GM18508 (cell line): Measurements from ENCODE around the gene CDK5RAP3.
A peak's percentile ranks its signal among the peaks of the same experiment; 100 is the strongest.
"Not testable (repeated sequence)": the region's sequence is repeated elsewhere in the genome, so short reads cannot be mapped to it uniquely, and the experiment has no call there.

Experiments
- ATAC-seq: cut with Tn5 transposase; IDR thresholded peaks from one replicate; pipeline ENCODE4 v1.9.1; 2021; ENCODE audit warnings: moderate number of reproducible peaks; ENCODE audit not compliant: insufficient read depth, unreplicated experiment

CDK5RAP3 gene

DNA sequence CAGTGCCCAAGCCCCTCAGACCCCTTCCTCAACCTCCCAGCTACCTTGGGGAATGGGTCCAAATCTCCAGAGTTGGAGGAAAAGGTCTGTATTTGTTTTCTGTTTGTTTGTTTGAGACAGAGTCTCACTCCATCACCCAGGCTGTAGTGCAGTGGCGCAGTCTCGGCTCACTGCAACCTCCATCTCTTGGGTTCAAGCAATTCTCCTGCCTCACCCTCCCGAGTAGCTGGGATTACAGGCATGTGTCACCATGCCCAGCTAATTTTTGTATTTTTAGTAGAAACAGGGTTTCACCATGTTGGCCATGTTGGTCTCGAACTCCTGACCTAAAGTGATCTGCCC is 46.9 kb downstream of the CDK5RAP3 start:
- not testable (repeated sequence) for ATAC-seq

DNA sequence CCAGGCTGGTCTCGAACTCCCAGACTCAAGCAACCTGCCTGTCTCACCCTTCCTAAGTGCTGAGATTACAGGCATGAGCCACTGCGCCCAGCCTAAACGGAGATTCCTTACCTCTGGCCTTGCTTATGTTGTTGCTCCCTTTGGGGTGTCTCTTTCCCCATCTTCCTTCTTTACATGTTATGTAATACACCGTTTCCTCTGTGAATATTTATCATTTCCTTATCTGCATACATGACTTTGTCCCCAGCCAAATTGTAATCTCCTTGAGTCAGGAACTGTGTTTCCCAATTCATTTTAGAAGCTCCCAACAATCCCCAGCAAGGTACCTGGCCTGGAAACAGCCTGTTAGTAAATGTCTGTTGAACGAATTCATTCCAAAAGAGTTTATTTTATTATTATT is 51.0 kb downstream of the CDK5RAP3 start:
- ATAC-seq = no peak

DNA sequence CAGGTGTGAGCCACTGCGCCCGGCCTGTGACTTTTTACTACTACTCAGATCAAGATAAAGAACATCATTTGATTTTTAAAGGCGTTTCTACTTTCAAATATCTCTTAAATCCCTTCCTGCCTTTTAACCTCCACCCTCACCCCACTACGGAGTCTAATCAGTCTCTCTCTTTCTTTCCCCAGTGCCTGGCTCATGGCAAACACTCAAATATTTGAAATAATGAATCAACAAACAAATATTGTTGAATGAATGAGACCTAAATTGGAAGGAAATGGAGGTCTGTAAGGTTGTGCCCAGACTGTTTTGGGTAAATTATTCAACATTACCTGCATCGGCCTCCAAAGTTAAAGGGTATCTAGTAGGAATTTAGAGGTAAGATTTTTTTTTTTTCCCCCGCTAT is 52.0 kb downstream of the CDK5RAP3 start:
- no peak for ATAC-seq

DNA sequence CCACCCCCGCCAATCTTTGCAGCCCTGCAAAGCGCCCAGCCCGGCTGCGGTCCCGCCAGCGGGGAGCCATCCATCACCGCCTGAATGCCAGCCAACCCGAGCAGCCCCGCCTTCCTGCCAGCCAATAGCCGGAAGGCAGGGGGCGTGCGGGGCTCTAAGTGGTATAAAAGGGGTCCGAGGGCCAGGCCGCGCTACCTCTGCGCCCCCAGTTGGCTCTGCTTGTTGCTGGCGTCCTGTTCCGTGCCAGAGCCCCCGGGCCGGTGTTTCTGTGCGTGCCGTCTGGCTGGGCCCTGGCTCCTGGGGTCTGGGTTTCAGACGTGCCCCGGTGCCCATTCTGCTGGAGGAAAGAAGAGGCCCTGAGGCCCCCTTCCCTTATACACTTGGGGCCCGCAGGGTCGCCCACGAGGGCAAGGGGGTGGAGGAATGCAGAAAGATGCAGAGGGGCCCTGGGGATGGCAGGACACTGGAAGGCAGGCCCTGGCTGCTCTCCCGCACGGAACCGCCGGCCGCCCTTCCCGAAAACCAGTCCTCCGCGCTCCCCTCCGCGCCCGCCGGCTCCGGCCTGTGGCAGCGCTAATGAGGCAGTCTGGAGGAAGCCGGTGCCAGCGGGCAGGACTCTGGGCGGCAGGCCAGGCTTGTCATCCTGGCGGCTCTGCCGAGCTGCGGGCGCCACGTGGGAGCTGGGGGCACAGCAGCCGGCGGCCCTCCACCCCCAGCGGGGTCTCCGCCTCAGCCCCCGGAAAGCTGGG is 52.7 kb downstream of the CDK5RAP3 start:
- no peak for ATAC-seq

DNA sequence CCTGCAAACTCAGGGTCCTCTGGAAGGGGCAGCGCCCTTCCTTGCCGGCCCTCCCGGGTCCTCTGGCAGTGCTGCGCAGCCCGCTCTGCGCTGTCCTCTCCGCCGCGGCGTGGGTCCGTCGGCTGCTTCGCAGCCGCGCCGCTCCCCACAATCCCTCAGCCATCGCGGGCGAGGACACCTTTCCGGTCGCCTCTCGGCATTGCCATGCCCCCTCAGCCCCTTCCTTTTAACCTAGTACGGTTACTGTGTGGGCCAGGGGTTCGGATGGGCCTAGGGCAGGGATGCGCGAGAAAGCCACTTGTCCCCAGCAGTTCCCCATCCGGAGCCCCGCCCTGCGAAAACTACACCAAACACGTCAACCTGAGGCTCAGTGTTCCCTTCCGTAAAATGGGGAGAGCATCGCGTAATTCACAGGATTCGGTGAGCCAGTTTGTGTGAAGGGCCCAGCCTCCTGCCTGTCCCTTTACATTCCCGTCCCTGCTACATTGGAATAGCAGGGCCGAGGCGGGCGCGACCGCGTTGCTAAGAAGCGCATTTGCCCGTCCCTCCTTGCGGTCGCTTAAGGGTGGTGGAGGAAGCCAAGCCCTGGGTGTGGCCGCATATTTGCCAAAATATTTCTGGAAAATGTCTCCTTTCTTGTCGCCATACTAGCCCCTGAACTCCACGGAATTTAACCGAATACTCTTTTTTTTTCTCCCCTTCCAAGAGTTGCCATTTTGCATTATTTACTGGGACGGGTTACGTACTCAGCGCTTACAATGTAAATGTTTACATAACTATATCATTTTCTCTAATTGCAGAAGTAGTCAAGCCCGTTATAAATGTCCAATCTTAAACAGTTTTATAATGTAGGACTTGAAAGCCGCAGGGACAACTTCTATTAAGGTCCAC is 53.5 kb downstream of the CDK5RAP3 start:
- ATAC-seq = no peak

DNA sequence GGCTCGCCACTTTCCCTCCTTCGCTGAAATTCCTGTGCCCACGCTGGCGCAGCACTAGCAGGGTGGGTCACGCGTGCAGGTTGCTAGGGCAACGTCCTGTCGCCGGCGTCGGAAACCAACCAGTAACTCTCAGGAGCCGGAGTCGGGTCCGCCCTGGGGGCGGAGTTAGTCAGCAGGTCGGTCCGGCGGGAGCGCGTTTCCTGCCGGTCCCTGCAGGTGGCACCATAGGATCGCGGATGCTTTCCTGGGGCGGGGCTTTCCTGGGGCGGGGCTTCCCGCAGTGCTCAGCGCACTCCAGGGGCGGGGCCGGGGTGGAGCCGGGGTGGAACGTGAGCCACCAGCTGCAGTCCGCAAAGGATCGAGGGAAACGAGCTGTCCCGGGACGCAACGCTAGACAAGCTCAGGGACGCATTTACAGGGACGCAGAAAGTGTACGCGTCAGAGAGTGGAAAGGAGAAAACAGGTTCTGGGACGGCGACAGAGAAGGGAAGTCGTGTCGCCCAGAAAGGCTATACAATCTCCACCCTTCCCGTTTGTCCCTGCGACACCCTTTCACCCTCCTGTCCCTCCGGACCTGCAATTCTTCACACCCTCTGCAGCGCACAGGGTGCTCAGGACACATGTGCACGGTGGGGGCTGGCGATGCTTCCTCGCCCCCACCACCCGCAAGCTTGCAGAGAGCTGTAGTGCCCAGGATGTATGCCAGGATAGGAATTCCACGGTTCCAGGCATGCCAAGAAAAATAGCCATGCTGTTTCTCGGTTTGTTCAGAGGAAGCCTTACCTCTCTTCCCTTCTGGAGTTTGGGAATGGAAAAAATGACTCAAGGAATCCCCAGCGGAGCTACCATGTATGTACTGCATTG is 54.4 kb downstream of the CDK5RAP3 start:
- peak; percentile 41 for ATAC-seq

DNA sequence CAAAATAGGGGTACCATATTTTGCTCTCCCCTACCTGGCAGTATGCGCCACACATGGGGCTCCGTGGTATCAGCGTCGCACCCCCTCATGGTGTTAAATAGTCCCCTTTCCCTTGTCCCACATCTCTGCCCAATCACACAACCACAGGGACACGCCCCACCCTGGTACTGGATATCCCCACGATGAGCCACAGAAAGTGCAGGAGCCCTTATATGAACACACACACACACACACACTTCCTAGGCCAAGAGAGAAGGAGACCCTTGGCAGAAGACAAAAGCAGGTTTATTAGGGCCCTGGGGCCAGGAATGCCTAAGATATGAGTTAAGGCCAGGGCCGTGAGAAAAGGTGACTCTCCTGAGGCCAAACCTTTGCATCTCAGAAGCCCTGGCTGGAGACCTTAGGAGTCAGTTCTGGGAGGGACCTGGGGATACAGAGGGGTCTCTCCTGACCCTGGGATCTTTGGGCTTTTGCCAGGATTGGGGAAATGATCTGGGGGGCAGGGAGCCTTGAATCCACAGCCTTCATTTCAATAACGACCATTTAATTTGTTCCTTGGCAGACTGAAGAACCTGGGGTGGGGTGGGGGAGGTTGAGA is 55.1 kb downstream of the CDK5RAP3 start:
- no peak for ATAC-seq

DNA sequence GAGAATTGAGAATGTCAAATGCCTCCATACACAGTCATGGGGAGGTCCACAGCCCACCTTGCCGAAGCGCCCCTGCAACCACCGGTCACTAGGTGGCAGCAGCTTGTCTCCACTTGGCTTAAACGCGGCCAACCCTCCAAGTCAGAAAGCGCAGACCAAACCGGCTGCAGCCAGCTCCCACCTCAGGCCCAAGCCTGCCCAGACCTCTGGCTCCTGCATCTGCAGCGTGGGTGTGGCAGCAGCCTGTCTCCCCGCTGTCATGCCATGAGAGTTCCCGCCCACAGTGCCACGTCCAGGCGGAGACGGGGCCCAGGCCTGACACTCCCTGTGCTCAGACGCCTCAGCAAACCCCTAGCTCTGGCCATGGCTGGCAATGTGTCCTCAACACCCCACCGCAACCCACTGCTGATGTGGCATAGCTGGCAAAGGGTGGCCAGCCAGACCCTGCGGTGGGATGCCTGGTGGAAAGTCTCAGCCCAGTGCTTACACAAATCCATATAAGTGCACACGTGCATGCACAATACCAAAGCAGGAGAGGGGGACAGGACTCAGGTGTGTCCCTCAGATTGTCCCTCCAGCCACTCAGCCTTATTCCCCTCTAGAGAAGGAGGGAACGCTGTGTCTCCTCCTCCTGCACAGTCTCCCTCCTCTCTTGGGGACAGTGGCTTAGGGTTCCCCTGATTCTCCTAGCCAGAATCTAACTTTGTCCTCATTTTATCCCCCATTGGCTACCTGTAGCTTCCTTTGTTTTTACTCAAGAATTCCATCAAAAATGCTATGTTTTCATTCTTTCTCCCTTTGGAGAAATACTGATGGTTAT is 55.8 kb downstream of the CDK5RAP3 start:
- no peak for ATAC-seq

DNA sequence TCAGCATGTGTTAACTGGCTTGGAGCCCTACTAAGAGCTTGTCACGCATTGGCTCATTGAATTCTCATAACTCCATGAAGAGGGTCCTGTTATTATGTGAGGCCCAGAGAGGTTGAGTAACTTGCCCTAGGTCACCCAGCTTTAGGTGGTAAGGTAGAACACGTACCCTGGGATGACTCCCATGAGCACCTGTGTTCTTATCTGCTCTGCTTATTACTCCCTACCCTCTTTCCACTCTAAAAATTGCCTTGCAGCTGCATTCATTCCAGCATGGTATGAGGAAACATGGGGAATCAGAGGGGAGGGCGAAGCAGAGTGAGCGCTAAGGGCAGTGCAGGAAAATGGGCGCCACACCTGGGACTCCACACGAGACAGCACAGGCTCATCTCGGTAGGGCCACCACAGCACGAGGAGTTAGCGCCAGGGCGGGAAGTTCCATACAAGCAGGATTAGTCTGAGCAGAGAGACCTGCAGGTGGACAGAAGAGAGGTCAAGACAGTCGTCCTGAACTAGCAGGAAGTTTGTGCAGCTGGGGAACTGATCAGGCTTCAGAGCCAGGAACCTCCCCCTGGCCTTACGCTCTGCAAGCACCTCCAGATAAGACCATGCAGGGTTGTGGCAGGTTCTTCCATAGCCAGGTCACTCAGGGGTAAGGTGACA is 56.5 kb downstream of the CDK5RAP3 start:
- no peak for ATAC-seq

DNA sequence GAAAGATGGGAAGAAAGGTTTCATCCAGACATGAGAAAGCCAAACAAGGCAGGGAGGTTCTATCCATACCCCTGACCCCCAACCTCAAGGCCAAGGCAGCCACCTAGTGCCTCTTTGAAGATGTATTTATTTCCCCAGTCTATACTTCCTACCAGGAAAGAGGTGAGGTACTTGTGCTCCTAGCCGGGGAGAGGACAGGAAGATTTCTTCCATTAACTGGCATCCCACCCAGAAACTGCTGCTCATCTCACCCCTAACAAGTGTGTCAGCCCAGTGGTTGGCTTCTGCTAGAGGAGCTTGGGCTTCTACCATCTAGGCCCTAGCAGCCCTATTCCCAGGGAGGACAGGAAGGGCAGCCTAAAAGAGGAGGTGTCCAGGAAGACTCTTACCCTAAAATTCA is 57.8 kb downstream of the CDK5RAP3 start:
- ATAC-seq = no peak

DNA sequence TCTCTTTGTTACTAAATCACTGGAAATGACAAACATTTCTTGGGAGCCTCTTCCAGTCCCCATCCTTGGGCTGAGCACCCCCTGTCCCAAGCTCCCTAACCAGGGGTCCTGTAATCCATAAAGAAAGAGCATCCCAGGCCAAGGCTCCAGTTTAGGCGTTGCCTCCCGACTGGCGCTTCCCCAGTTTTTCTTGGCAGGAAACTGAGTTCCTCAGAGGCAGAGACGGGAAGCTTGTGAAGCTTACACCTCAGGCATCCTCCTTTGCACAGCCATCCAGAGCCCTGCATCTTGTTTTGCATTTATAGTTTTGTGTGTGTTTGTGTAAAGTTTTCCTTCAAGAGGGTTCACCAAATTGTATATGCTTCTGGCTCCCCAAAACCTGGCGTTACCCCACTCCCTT is 59.6 kb downstream of the CDK5RAP3 start:
- ATAC-seq = no peak
